GM10266 (cell line): ENCODE data around the gene PKNOX2.

Source experiments
- DNase-seq: peaks from one replicate; pipeline ENCODE4 v3.0.0; 2012; ENCODE audit errors: extremely low spot score
- CTCF ChIP-seq: IDR thresholded peaks from 2 replicates; pipeline ENCODE4 v1.5.1; 2012; ENCODE audit warnings: mild to moderate bottlenecking, low read depth; ENCODE audit not compliant: control insufficient read depth, insufficient read depth; ENCODE audit errors: missing control alignments

Gene PKNOX2

GRCh38 chr11:125162743-125163142 is 1.8 kb upstream of the PKNOX2 start:
- no peak for TF ChIP-seq CTCF
- DNase-seq = no peak

GRCh38 chr11:125163431-125164063 is 1.0 kb upstream of the PKNOX2 start:
- TF ChIP-seq CTCF = no peak
- no peak for DNase-seq

GRCh38 chr11:125164091-125164421 is 495 bp upstream of the PKNOX2 start:
- DNase-seq = no peak
- TF ChIP-seq CTCF = no peak

GRCh38 chr11:125165111-125165842 is 726 bp downstream of the PKNOX2 start:
- no peak for TF ChIP-seq CTCF
- peak; percentile 65 for DNase-seq

GRCh38 chr11:125165843-125166763 is 1.6 kb downstream of the PKNOX2 start:
- TF ChIP-seq CTCF = no peak
- no peak for DNase-seq

- DNase-seq = peak; percentile 43
- no peak for TF ChIP-seq CTCF
These were observed 2.3 kb downstream of the PKNOX2 start for GRCh38 chr11:125166764-125167291.
